ENCODE measurements around the gene SLC26A8.
"Not testable (repeated sequence)": the region's sequence is repeated elsewhere in the genome, so short reads cannot be mapped to it uniquely, and the experiment has no call there.

SLC26A8 gene

GRCh38 chr6:36049582-36049981 lies 25.1 kb upstream of the SLC26A8 start:
- no peak for DNase-seq

- no peak for DNase-seq
Observed at GRCh38 chr6:36042618-36043260, 18.3 kb upstream of the SLC26A8 start.

- no peak for DNase-seq
Observed at GRCh38 chr6:36040958-36041357, 16.5 kb upstream of the SLC26A8 start.

- DNase-seq = no peak
Observed at GRCh38 chr6:36039112-36039511, 14.7 kb upstream of the SLC26A8 start.

- no peak for DNase-seq
Observed at GRCh38 chr6:36038120-36038876, 13.9 kb upstream of the SLC26A8 start.

DNA sequence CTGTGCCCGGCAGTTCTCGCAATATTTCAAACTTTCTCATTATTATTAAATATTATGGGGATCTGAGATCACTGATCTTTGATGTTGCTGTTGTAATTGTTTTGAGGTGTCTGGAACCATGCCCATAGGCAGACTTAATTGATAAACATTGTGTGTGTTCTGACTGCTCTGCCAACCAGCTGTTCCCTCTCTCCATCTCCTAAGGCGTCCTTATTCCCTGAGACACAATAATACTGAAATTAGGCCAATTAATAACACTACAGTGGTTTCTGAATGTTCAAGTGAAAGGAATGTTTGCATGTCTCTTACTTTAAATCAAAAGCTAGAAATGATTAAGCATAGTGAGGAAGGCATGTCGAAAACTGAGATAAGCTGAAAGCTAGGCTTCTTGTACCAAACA lies 10.8 kb upstream of the SLC26A8 start:
- no peak for DNase-seq

- DNase-seq = no peak
Observed at GRCh38 chr6:36034441-36034840, 10.0 kb upstream of the SLC26A8 start.

- DNase-seq = no peak
Observed at GRCh38 chr6:36033935-36034334, 9.5 kb upstream of the SLC26A8 start.

- DNase-seq = not testable (repeated sequence)
Observed at GRCh38 chr6:36033144-36033543, 8.7 kb upstream of the SLC26A8 start.

DNA sequence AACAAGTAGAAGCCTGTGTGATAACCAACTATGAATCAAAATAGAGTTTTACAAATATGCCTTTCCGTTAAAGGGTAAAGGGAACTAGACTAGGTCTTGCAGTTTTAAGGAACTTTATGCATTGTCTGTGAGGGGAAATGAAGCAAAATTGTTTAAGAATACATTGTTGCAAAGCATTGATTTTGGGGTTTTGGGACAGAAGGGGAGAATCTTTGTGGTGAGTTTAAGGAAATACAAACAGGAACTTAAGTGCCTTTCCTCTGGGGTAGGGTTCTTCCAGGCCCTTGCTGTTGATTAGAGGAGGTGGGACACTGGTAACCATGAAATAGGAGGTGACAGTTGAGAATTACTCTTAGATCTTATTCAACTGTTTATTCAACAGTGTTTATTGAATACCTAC lies 7.8 kb upstream of the SLC26A8 start:
- DNase-seq = no peak

GRCh38 chr6:36029464-36029863 lies 5.0 kb upstream of the SLC26A8 start:
- peak; percentile 18 for DNase-seq

DNA sequence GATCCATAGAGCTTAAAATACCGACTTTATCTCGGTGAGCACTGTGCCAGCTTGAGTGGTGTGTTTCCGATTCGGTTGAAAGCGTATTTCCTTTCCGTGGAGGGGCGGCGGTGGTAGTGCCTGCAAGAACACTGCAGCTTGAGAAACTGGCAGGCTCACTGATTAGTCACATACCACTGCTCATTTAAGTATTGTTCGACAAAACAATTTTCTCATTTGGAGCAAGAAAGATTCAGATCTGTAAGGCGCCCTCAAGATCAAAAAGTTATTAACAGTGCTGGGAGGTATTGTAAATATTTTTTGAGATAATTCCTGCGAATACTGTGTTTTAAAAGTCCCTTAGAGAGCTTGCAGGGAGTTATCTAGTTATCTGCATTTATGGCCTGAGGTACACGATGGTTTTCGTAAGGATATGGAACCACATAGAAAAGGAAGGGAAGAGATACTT lies 4.5 kb upstream of the SLC26A8 start:
- DNase-seq = peak; percentile 81

- peak; percentile 25 for DNase-seq
Observed at GRCh38 chr6:36028088-36028876, 3.8 kb upstream of the SLC26A8 start.

DNA sequence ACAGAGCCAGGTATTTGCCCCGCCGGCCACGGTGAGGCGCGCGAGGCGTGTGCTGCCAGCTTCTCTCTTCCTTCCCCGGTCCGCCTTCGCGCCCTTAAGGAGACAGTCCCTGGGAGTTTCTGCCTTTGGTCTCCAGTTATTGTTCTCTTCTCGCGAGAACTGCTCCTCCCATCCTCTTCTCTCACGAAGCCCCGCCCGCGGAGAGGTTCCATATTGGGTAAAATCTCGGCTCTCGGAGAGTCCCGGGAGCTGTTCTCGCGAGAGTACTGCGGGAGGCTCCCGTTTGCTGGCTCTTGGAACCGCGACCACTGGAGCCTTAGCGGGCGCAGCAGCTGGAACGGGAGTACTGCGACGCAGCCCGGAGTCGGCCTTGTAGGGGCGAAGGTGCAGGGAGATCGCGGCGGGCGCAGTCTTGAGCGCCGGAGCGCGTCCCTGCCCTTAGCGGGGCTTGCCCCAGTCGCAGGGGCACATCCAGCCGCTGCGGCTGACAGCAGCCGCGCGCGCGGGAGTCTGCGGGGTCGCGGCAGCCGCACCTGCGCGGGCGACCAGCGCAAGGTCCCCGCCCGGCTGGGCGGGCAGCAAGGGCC lies 3.2 kb upstream of the SLC26A8 start, which contains the start of gene MAPK14:
TSS of gene MAPK14 (plus strand) at position 308 of the 587 bp plus-strand sequence. CDS start 350 bp downstream, outside the sequence.
- peak; percentile 99 for DNase-seq

- no peak for DNase-seq
Observed at GRCh38 chr6:36025932-36026327, 1.5 kb upstream of the SLC26A8 start.

GRCh38 chr6:36025260-36025931 lies 955 bp upstream of the SLC26A8 start:
- no peak for DNase-seq

DNA sequence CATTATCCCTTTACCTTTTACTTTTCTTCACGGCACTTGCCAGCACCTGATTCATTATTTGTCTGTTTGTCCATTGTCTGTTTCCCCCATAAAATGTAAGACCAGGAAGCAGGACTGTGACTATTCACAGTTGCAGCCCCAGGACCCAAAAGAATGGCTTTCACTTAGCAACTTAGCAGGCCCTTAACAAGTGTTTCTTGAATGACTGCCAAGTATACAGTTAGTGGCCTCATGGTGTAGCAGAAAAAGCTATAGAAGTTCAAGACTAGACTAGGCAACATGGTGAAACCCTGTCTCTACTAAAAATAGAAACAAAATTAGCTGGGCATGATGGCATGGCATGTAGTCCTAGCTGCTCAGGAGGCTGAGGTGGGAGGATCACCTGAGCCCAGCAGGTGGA lies 4.3 kb downstream of the SLC26A8 start:
- DNase-seq = peak; percentile 39

DNA sequence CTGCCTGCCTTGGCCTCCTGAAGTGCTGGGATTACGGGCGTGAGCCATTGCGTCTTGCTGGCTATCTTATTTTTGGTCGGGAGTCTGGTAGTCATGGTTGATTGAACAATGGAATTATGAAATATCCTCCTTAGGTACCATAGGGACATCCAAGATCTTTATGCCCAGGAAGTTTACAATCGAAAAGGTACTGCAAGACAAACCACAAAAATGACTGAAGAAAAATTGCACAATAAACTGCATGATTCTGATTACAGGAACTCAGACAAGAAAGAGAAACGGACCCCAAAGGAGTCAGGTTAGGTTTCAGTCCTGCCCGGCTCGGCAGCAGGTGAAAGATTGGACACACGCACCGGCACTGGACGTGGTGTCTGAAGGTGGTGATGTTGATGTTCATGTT lies 5.3 kb downstream of the SLC26A8 start:
- no peak for DNase-seq

DNA sequence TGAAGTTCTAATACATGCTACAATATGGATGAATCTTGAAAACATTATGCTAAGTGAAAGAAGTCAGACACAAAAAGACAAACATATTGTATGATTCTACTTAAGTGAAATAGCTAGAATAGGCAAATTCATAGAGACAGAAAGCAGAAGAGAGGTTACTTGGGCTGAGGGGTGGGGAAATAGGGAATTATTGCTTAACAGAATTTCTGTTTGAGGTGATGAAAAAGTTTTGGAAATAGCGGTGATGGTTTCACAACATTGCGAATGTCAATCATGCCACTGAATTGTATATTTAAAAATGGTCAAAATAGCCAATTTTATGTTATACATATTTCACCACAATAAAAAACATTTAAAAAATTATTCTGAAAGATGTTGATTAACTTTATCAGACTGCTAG lies 6.1 kb downstream of the SLC26A8 start:
- no peak for DNase-seq

DNA sequence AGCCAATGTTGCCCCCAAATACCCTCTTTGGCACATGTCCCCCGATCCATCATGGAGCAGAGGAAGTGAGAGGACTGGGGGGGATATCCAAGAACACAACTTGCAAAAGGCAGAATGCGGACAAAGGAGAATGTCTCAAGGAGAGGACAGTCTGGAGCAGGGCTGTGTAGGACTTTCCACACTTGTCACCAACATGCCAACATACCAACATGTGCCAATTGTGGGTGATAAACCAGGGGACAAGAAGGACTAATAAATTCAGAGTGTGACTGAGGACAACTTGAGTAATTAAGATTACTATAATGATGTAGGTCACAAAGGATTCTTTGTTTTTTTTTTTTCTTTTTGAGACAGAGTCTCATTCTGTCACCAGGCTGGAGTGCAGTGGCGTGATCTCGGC lies 8.8 kb downstream of the SLC26A8 start:
- no peak for DNase-seq

GRCh38 chr6:36000451-36000850 lies 24.0 kb downstream of the SLC26A8 start:
- DNase-seq = no peak

DNA sequence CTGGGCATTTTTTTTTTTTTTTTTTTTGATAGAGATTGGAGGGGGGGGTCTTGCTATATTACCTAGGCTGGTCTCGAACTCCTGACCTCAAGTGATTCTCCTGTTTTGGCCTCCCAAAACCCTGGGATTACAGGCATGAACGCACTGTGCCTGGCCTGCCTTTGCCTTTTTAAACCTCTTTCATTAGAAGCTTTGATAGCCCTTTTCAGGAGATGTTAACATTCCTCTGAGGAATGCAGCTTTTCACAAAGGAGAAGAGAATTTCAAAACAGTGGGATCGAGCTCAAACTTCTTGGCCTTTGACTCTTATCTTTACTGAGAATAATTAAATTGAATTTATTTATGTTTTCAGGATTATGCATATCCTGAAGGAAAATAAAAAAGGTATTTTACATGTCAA lies 31.3 kb downstream of the SLC26A8 start:
- no peak for DNase-seq

DNA sequence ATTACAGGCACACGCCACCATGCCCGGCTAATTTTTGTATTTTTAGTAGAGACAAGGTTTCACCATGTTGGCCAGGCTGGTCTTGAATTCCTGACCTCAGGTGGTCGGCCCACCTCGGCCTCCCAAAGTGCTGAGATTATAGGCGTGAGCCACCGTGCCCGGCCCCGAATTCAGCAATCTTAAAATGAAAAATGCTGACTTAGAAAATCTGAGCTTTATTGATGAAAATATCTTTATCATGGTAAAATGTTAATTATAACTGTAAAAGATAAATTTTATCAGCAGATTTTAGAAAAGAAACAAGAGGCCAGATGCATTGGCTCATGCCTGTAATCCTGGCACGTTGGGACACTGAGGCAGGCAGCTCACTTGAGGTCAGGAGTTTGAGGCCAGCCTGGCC lies 36.4 kb downstream of the SLC26A8 start:
- not testable (repeated sequence) for DNase-seq
